Common myeloid progenitor, CD34-positive (primary cell): ENCODE results near the gene TBX20.
"Not testable (repeated sequence)": the region's sequence is repeated elsewhere in the genome, so short reads cannot be mapped to it uniquely, and the experiment has no call there.

ENCODE experiments used
- CTCF ChIA-PET: fragments of 350-600 bp; sonication (Branson Sonifier 250); formaldehyde crosslinking; loops from one replicate; lab custom pipeline; 2021; ENCODE audit warnings: antibody characterized with exemption; lab: Charles Lee
- POLR2A ChIA-PET: fragments of 350-600 bp; sonication (Branson Sonifier 250); formaldehyde crosslinking; loops from one replicate; lab custom pipeline; 2021; ENCODE audit warnings: antibody characterized with exemption; lab: Charles Lee
- DNase-seq, 3 donors: peaks; one replicate each; pipeline versions ENCODE4 v3.0.0 to v3.0.0-alpha.2; 2013
- H3K27ac ChIP-seq, 2 experiments: 1 replicate in 1 of 2; 2 replicates in 1 of 2; pipeline ENCODE4 v1.7.0; 2013; ENCODE audit warnings: inconsistent platforms in 2 of 2, low read length in 2 of 2, mild to moderate bottlenecking in 2 of 2, low read depth in 1 of 2, moderate library complexity in 1 of 2; ENCODE audit not compliant: severe bottlenecking in 2 of 2, insufficient read depth in 1 of 2, poor library complexity in 1 of 2
- H3K27me3 ChIP-seq, 5 experiments: replicated peaks in 2 of 5; 1 replicate in 3 of 5; 2 replicates in 2 of 5; pipeline versions ENCODE4 v1.6.1 to v1.7.0; 2013; ENCODE audit warnings: low read length in 4 of 5, mild to moderate bottlenecking in 2 of 5, moderate library complexity in 2 of 5, inconsistent platforms in 1 of 5; ENCODE audit not compliant: insufficient read depth in 5 of 5, control insufficient read depth in 4 of 5
- H3K36me3 ChIP-seq, 4 experiments: 1 replicate in 2 of 4; 2 replicates in 2 of 4; pipeline versions ENCODE4 v1.6.1 to v1.7.0; 2013; ENCODE audit warnings: low read length in 3 of 4, control low read depth in 1 of 4, mild to moderate bottlenecking in 1 of 4; ENCODE audit not compliant: control insufficient read depth in 4 of 4, insufficient read depth in 4 of 4
- H3K4me1 ChIP-seq, 4 experiments: 1 replicate in 3 of 4; 2 replicates in 1 of 4; pipeline versions ENCODE4 v1.6.1 to v1.7.1; 2013; ENCODE audit warnings: low read length in 3 of 4, mild to moderate bottlenecking in 3 of 4, control low read depth in 1 of 4, inconsistent platforms in 1 of 4, moderate library complexity in 1 of 4; ENCODE audit not compliant: control insufficient read depth in 4 of 4, insufficient read depth in 4 of 4; ENCODE audit errors: control extremely low read depth in 1 of 4
- H3K4me3 ChIP-seq, 7 experiments: 1 replicate in 4 of 7; 2 replicates in 3 of 7; pipeline versions ENCODE4 v1.5.1 to v1.7.0; 2013; ENCODE audit warnings: mild to moderate bottlenecking in 7 of 7, low read length in 6 of 7, moderate library complexity in 6 of 7, inconsistent platforms in 2 of 7, low read depth in 2 of 7, control low read depth in 1 of 7; ENCODE audit not compliant: insufficient read depth in 4 of 7, control insufficient read depth in 1 of 7; ENCODE audit errors: extremely low read depth in 1 of 7
- H3K9me3 ChIP-seq, 5 experiments: 1 replicate in 4 of 5; 2 replicates in 1 of 5; pipeline versions ENCODE4 v1.6.1 to v1.7.1; 2013; ENCODE audit warnings: low read length in 4 of 5, mild to moderate bottlenecking in 2 of 5, inconsistent platforms in 1 of 5, low read depth in 1 of 5, moderate library complexity in 1 of 5; ENCODE audit not compliant: control insufficient read depth in 4 of 5, insufficient read depth in 2 of 5; ENCODE audit errors: control extremely low read depth in 1 of 5
- WGBS: methylation state at CpG from one replicate; pipeline ENCODE4 v1.1.5; 2013; ENCODE audit not compliant: insufficient coverage; 5-methylcytosine and 5-hydroxymethylcytosine counted together

Gene TBX20

GRCh38 chr7:35238456-35238855, 15.4 kb downstream of the TBX20 start:
- H3K9me3 ChIP-seq, H3K4me3 ChIP-seq, H3K27ac ChIP-seq, CTCF ChIA-PET, H3K36me3 ChIP-seq, POLR2A ChIA-PET, DNase-seq, H3K4me1 ChIP-seq: not testable (repeated sequence)
- peaks cover 0 to 20% (median 3%) of the 10 kb centered on the region in 5 experiments for H3K27me3 ChIP-seq
- WGBS, result 100% methylated on average over 3 of the region's 5 CpGs

- Histone ChIP-seq H3K9me3 (no peaks in the 10 kb centered on the region), H3K4me1 (no peaks in the 10 kb centered on the region), H3K36me3 (no peaks in the 10 kb centered on the region), H3K4me3 (no peak overlapping the region), H3K27ac (no peak overlapping the region), H3K27me3 (peaks cover 0 to 7% (median 0%) of the 10 kb centered on the region in 5 experiments)
- ChIA-PET POLR2A (no interaction called here), CTCF (no interaction called here)
- DNase-seq, result no peak
- no CpG with 5 or more reads among the region's 3 CpGs for WGBS
Observed at GRCh38 chr7:35232994-35233393, 20.9 kb downstream of the TBX20 start.

GRCh38 chr7:35231221-35231620, 22.7 kb downstream of the TBX20 start:
- H3K9me3 ChIP-seq, H3K4me1 ChIP-seq, H3K4me3 ChIP-seq, H3K27me3 ChIP-seq, POLR2A ChIA-PET, DNase-seq, CTCF ChIA-PET, H3K36me3 ChIP-seq, H3K27ac ChIP-seq: not testable (repeated sequence)
- WGBS, result no CpG with 5 or more reads among the region's 3 CpGs

- H3K4me1 ChIP-seq, H3K36me3 ChIP-seq, CTCF ChIA-PET, H3K27ac ChIP-seq, DNase-seq, H3K27me3 ChIP-seq, H3K4me3 ChIP-seq, H3K9me3 ChIP-seq, POLR2A ChIA-PET: not testable (repeated sequence)
- WGBS, result no CpG with 5 or more reads among the region's 2 CpGs
Observed at GRCh38 chr7:35229116-35229780, 24.7 kb downstream of the TBX20 start.

- H3K27ac ChIP-seq, H3K27me3 ChIP-seq, H3K36me3 ChIP-seq, DNase-seq, CTCF ChIA-PET, H3K4me1 ChIP-seq, H3K4me3 ChIP-seq, POLR2A ChIA-PET, H3K9me3 ChIP-seq: not testable (repeated sequence)
- no CpG with 5 or more reads among the region's 5 CpGs for WGBS
Observed at GRCh38 chr7:35228496-35229051, 25.3 kb downstream of the TBX20 start.

GRCh38 chr7:35227438-35227837, 26.5 kb downstream of the TBX20 start:
- no CpG with 5 or more reads among the region's 5 CpGs for WGBS
- H3K27me3 ChIP-seq, POLR2A ChIA-PET, H3K27ac ChIP-seq, H3K9me3 ChIP-seq, H3K4me3 ChIP-seq, CTCF ChIA-PET, H3K36me3 ChIP-seq, DNase-seq, H3K4me1 ChIP-seq: not testable (repeated sequence)

GRCh38 chr7:35222445-35222844, 31.5 kb downstream of the TBX20 start:
- H3K4me1 ChIP-seq, CTCF ChIA-PET, H3K9me3 ChIP-seq, H3K27me3 ChIP-seq, DNase-seq, H3K27ac ChIP-seq, H3K36me3 ChIP-seq, POLR2A ChIA-PET, H3K4me3 ChIP-seq: not testable (repeated sequence)
- 100% methylated on average over 1 of the region's 1 CpG for WGBS
